Measurements from ENCODE around the gene ELOVL3. TPM values are rescaled to one million over a fixed set of nuclear protein-coding genes. Genes with fewer than 3 reads are reported as not detected.

The ELOVL3 gene
- total RNA-seq, 2 experiments from 2014 or later = not detected

DNA sequence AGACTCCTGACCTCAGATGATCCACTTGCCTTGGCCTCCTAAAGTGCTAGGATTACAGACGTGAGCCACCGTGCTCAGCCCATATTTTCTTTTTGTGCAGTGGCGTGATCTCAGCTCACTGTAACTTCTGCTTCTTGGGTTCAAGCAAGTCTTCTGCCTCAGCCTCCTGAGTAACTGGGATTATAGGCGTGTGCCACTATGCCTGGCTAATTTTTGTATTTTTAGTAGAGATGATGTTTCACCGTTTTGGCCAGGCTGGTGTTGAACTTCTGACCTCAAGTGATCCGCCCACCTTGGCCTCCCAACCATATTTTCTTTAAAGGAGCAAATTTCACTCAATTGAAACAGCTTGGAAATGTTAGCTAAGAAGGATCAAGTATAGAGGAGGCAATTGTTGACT is 35.7 kb downstream of the ELOVL3 start:
- Mint-ChIP-seq H3K4me1 (ENCODE audit: low read depth) (peaks cover 27% of the 10 kb centered on the region), H3K36me3 (ENCODE audit: low read depth) (peaks cover 22% of the 10 kb centered on the region), H3K27ac (no peak overlapping the region), H3K27me3 (ENCODE audit: low read depth) (no peaks in the 10 kb centered on the region), H3K9me3 (no peaks in the 10 kb centered on the region), H3K4me3 (no peak overlapping the region)
- intact Hi-C loops (cut with micrococcal nuclease) = no loop called here
- CTCF ChIA-PET = interaction anchor here (0.7 kb wide), 3 partner anchors 87 to 292 kb away, joined by 3 read pairs; no protein-coding TSS in a partner anchor
- DNase-seq = no peak

DNA sequence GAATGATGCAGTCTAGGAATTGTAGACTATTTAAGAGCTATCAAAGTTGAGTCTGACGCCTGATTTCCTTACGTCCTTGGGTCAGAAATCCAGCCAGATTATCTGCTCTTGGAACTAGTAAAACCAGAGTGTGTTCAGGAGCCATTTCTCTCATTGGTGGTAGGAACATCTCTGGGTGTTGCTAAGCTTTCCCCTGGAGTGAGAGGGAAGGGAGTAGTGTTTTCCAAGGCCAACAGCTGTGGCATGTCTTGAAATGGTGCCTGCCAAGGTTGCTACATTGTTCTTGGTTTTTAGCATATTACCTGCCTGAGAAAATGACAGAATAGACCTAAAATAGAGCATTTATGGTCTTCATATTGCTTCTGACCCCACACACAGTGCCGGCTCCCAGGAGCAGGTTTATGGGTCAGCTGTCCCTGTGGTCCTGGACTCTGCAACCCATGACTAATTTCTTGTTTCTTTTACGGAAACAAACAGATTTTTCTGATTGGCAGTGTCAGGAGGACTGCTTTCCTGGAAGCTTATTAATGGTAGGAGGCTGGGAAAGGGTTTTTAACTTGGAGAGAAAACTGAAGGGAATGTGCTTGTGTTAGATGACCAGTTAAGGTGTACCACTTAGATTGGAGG is 36.8 kb downstream of the ELOVL3 start:
- DNase-seq = no peak
- Mint-ChIP-seq H3K4me3 (no peak overlapping the region), H3K27ac (no peak overlapping the region), H3K4me1 (ENCODE audit: low read depth) (peaks cover 37% of the 10 kb centered on the region), H3K27me3 (ENCODE audit: low read depth) (no peaks in the 10 kb centered on the region), H3K36me3 (ENCODE audit: low read depth) (peaks cover 25% of the 10 kb centered on the region), H3K9me3 (no peaks in the 10 kb centered on the region)
- intact Hi-C loops (cut with micrococcal nuclease) = no loop called here
- CTCF ChIA-PET = interaction anchor here (0.6 to 1.3 kb wide), 2 partner anchors 20 to 85 kb away, joined by 3 read pairs; no protein-coding TSS in a partner anchor

DNA sequence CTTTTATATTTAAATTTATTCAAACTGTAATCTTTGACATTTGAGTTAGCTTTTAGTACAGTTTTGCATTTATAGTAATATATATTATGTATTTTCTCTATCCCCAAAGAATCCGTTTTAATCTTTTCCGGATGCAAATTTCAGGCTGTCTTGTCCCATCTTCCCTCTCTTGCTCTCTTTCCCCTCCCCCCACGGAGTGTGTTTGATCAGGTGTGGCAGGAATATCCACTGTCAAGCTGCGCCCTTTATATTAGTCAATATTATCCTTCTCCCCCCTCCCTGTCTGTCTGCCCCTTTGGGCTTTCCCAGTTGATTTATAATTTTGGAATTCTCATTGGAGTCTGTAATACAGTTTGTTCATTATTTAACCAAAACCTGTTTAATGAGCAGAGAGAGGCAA is 38.3 kb downstream of the ELOVL3 start:
- CTCF ChIA-PET = no interaction called here
- Mint-ChIP-seq H3K27me3 (ENCODE audit: low read depth) (no peaks in the 10 kb centered on the region), H3K9me3 (no peaks in the 10 kb centered on the region), H3K27ac (no peak overlapping the region), H3K4me1 (ENCODE audit: low read depth) (peaks cover 49% of the 10 kb centered on the region), H3K4me3 (no peak overlapping the region), H3K36me3 (ENCODE audit: low read depth) (peaks cover 29% of the 10 kb centered on the region)
- intact Hi-C loops (cut with micrococcal nuclease) = no loop called here
- DNase-seq = no peak

DNA sequence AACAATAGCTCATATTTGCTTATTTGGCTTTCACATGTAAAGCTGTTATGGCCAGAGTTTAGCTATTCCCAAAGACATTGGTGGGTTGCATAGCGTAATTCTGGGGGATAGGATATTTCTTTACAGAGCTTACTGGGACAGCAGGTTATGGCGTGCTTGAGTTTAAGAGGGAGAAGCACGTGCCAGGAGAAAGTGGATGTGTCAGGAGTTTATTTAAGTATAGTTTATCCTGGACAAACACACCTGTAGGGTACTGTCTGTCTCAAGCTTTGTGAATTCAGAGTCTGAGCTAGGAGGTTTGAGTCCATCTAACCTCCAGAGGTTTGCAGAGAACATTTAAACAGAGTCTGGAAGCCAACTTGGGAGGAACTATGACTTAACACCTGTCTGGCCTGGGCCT is 40.6 kb downstream of the ELOVL3 start:
- peaks cover 59% of the 10 kb centered on the region for H3K4me1 Mint-ChIP-seq (ENCODE audit: low read depth)
- CTCF ChIA-PET = interaction anchor here (0.6 to 1.8 kb wide), 11 partner anchors 11 to 1018 kb away, joined by 3 to 9 read pairs (median 3); no protein-coding TSS in a partner anchor
- H3K27me3 Mint-ChIP-seq (ENCODE audit: low read depth) = no peaks in the 10 kb centered on the region
- intact Hi-C loops (cut with micrococcal nuclease) = loop anchor here (1.0 kb wide), 2 partner anchors 17 to 21 kb away; partner anchors contain the start of gene GBF1
- no peak overlapping the region for H3K4me3 Mint-ChIP-seq
- no peaks in the 10 kb centered on the region for H3K9me3 Mint-ChIP-seq
- DNase-seq = no peak
- H3K36me3 Mint-ChIP-seq (ENCODE audit: low read depth) = peaks cover 17% of the 10 kb centered on the region
- H3K27ac Mint-ChIP-seq = peak overlapping the region; percentile 87

DNA sequence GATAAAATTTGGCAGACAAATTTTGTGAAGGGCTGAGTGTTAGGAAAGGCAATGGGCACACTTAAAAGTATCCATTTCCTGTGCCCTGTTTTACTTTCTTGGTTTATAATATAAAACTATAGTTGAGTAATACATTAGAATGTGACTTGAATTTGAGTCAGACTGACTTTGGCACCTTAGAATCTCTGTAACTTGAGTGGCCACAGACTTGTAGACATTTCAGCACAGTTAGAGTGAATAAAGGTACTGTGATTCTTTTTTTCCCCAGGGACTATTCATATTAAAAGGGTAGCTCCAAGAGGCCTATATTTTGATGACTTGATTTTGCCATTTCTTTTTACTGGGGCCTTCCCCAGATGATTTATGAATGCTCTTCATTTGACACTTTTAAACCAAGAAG is 41.6 kb downstream of the ELOVL3 start:
- DNase-seq = peak; percentile 13
- H3K27me3 Mint-ChIP-seq (ENCODE audit: low read depth) = no peaks in the 10 kb centered on the region
- H3K9me3 Mint-ChIP-seq = no peaks in the 10 kb centered on the region
- no peak overlapping the region for H3K4me3 Mint-ChIP-seq
- H3K36me3 Mint-ChIP-seq (ENCODE audit: low read depth) = peaks cover 12% of the 10 kb centered on the region
- CTCF ChIA-PET = interaction anchor here (0.6 to 2.3 kb wide), 9 partner anchors 10 to 112 kb away, joined by 3 to 18 read pairs (median 3); no protein-coding TSS in a partner anchor
- peaks cover 67% of the 10 kb centered on the region for H3K4me1 Mint-ChIP-seq (ENCODE audit: low read depth)
- peak overlapping the region; percentile 87 for H3K27ac Mint-ChIP-seq
- intact Hi-C loops (cut with micrococcal nuclease) = loop anchor here (1.0 kb wide), 4 partner anchors 16 to 127 kb away; partner anchors contain the start of gene GBF1

DNA sequence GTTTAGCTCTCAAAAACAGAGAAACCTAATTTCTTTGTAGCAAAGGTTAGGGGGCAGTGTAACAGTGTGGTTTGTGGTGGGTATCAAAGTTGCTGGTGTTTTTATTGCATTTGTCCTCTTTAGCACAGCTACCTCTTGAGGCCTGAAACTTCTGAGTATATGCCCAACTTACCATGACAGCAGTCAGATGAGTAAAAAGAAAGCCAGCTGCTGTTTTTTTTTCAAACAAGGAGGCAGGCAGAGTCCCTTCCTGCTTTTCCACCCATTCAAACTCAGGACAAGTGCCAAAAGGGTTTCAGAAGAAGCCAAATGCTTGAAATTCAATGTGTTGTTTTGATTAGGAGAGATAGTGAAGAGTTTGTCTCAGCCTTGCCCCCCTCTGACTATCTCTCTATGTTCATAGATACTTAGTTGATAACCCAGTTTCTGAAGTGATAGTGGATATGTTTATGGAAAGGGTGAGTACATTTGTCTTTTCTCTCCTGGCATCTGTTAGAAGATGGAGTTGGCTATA is 42.3 kb downstream of the ELOVL3 start:
- Mint-ChIP-seq H3K4me3 (no peak overlapping the region), H3K27ac (peak overlapping the region; percentile 87), H3K27me3 (ENCODE audit: low read depth) (no peaks in the 10 kb centered on the region), H3K9me3 (no peaks in the 10 kb centered on the region), H3K4me1 (ENCODE audit: low read depth) (peaks cover 65% of the 10 kb centered on the region), H3K36me3 (ENCODE audit: low read depth) (peaks cover 12% of the 10 kb centered on the region)
- CTCF ChIA-PET = interaction anchor here (0.6 to 2.5 kb wide), 11 partner anchors 9 to 111 kb away, joined by 3 to 18 read pairs (median 3); no protein-coding TSS in a partner anchor
- intact Hi-C loops (cut with micrococcal nuclease) = loop anchor here (1.0 kb wide), 2 partner anchors 73 to 126 kb away; no protein-coding TSS in a partner anchor
- DNase-seq = no peak

DNA sequence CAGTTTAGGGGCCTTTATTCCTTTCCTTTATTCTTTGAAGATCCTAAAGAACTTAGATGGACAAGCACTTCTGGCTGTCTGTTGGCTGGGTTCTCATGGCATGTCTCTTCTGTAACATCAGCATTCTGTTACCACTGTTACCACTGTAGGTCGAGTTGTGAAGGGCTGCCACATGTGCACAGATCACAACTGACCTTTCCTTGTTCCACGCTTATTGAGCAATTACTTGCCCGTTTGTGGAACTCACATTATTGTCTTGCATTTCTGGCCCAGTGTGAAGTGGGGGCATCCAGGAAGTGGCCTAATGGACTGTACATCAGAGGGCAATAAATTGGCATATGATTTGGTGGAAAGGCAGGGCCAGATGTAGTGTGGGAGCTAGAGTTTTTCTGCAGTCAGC is 42.9 kb downstream of the ELOVL3 start:
- H3K4me3 Mint-ChIP-seq = no peak overlapping the region
- peaks cover 12% of the 10 kb centered on the region for H3K36me3 Mint-ChIP-seq (ENCODE audit: low read depth)
- no peak for DNase-seq
- H3K27ac Mint-ChIP-seq = peak overlapping the region; percentile 87
- intact Hi-C loops (cut with micrococcal nuclease) = no loop called here
- CTCF ChIA-PET = interaction anchor here (1.9 to 2.5 kb wide), 3 partner anchors 15 to 81 kb away, joined by 5 to 18 read pairs (median 5); no protein-coding TSS in a partner anchor
- no peaks in the 10 kb centered on the region for H3K27me3 Mint-ChIP-seq (ENCODE audit: low read depth)
- H3K9me3 Mint-ChIP-seq = no peaks in the 10 kb centered on the region
- peaks cover 68% of the 10 kb centered on the region for H3K4me1 Mint-ChIP-seq (ENCODE audit: low read depth)

DNA sequence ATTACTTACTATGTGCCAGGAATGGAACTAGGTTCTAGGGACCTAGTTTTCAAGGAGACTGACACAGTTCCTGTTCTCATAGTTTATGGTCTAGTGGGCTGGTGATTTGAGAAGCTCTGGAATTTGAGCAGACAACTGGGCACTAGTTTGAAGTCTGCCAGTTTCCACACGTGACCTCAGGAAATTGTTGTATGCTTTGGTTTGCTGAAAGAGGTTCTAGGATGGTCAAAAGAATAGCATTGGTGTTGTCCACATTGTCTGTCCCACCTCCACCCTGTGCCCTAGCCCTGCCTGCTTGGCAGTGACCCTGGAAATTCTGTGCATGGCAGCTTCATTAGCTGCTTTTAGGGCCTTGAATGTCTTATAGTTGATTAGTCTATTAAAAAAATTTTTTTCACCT is 48.0 kb downstream of the ELOVL3 start:
- H3K4me1 Mint-ChIP-seq (ENCODE audit: low read depth) = peaks cover 32% of the 10 kb centered on the region
- no peak for DNase-seq
- CTCF ChIA-PET = interaction anchor here (0.6 to 1.7 kb wide), 3 partner anchors 17 to 78 kb away, joined by 3 to 4 read pairs (median 3); no protein-coding TSS in a partner anchor
- H3K27me3 Mint-ChIP-seq (ENCODE audit: low read depth) = no peaks in the 10 kb centered on the region
- peaks cover 6% of the 10 kb centered on the region for H3K36me3 Mint-ChIP-seq (ENCODE audit: low read depth)
- no peak overlapping the region for H3K27ac Mint-ChIP-seq
- intact Hi-C loops (cut with micrococcal nuclease) = no loop called here
- no peaks in the 10 kb centered on the region for H3K9me3 Mint-ChIP-seq
- H3K4me3 Mint-ChIP-seq = no peak overlapping the region

DNA sequence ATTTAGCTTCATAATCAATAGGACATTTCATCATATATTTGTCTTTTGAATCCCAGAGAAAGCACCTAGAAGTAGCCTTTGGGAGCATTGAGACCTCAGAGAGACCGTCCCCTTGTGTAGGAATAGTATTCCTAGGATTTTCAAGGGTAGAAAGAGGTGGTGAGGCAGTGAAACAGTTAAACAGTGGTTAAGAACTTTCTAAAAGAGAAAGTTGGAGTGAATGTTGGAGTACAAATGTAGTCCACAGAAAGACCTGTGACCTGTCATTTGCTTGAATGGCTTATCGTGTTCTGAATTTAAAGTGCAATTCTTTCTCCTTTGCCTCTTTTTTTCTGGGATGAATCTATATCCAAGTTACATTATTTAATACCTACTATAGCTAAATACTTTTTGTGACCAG is 49.2 kb downstream of the ELOVL3 start:
- Mint-ChIP-seq H3K27ac (no peak overlapping the region), H3K4me1 (ENCODE audit: low read depth) (peaks cover 37% of the 10 kb centered on the region), H3K4me3 (no peak overlapping the region), H3K9me3 (no peaks in the 10 kb centered on the region), H3K36me3 (ENCODE audit: low read depth) (peaks cover 4% of the 10 kb centered on the region), H3K27me3 (ENCODE audit: low read depth) (no peaks in the 10 kb centered on the region)
- no peak for DNase-seq
- intact Hi-C loops (cut with micrococcal nuclease) = no loop called here
- CTCF ChIA-PET = no interaction called here

DNA sequence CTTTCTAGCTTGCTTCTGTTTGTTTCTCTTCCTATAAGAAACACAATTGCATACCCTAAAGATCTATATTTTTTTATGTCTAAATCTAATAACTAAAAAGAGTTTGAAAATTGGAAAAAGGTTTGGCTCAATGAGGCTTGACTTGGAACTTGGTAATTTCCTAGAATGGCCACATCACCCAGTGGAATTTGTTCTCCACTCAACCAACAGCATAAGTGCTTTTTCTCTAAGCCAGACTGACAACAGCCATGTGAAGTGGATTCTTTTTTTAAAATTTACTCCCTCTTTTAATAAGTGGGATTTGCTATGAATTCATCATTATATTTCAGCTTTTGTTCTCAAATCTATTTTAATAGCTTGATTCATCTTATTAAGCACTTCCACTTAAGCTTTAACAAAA is 53.0 kb downstream of the ELOVL3 start:
- H3K4me1 Mint-ChIP-seq (ENCODE audit: low read depth) = peaks cover 44% of the 10 kb centered on the region
- no peak overlapping the region for H3K27ac Mint-ChIP-seq
- no peak for DNase-seq
- no peaks in the 10 kb centered on the region for H3K9me3 Mint-ChIP-seq
- intact Hi-C loops (cut with micrococcal nuclease) = no loop called here
- CTCF ChIA-PET = interaction anchor here (0.5 kb wide), 1 partner anchor 8 kb away, joined by 3 read pairs; no protein-coding TSS in a partner anchor
- H3K36me3 Mint-ChIP-seq (ENCODE audit: low read depth) = peaks cover 8% of the 10 kb centered on the region
- H3K4me3 Mint-ChIP-seq = no peak overlapping the region
- H3K27me3 Mint-ChIP-seq (ENCODE audit: low read depth) = no peaks in the 10 kb centered on the region

Measured in activated naive CD4-positive, alpha-beta T cell treated with anti-CD3 and anti-CD28 coated beads for 36 hours (primary cell).